Neuronal stem cell (in vitro differentiated cells): ENCODE measurements around the gene ZFP42.
"Not testable (repeated sequence)": the region's sequence is repeated elsewhere in the genome, so short reads cannot be mapped to it uniquely, and the experiment has no call there.

Experiments used
- DNase-seq: peaks from one replicate; pipeline ENCODE4 v3.0.0-alpha.2; 2013; ENCODE audit warnings: low spot score
- H2AFZ ChIP-seq: one replicate; pipeline ENCODE4 v1.6.1; 2013; ENCODE audit warnings: mild to moderate bottlenecking, low read length, inconsistent platforms
- H2AK5ac ChIP-seq: 2 replicates; pipeline ENCODE4 v1.6.1; 2013; ENCODE audit warnings: low read depth, mild to moderate bottlenecking, inconsistent platforms, low read length, moderate library complexity, mixed read lengths
- H2BK120ac ChIP-seq: 2 replicates; pipeline ENCODE4 v1.6.1; 2013; ENCODE audit warnings: low read depth, mild to moderate bottlenecking, inconsistent platforms, low read length, moderate library complexity, mixed read lengths
- H2BK12ac ChIP-seq: one replicate; pipeline ENCODE4 v1.6.1; 2013; ENCODE audit warnings: low read length, inconsistent platforms
- H2BK15ac ChIP-seq: 2 replicates; pipeline ENCODE4 v1.6.1; 2013; ENCODE audit warnings: mild to moderate bottlenecking, low read length, inconsistent platforms, mixed read lengths
- H2BK5ac ChIP-seq: one replicate; pipeline ENCODE4 v1.6.1; 2013; ENCODE audit warnings: inconsistent platforms, mild to moderate bottlenecking, low read length, moderate library complexity
- H3K14ac ChIP-seq: one replicate; pipeline ENCODE4 v1.6.1; 2013; ENCODE audit warnings: low read length, inconsistent platforms
- H3K18ac ChIP-seq: 2 replicates; pipeline ENCODE4 v1.6.1; 2013; ENCODE audit warnings: low read length, inconsistent platforms
- H3K23ac ChIP-seq: 2 replicates; pipeline ENCODE4 v1.6.1; 2013; ENCODE audit warnings: low read depth, mild to moderate bottlenecking, mixed read lengths, low read length, inconsistent platforms; ENCODE audit not compliant: poor library complexity
- H3K27ac ChIP-seq: replicated peaks from 3 replicates; pipeline ENCODE4 v1.5.1; 2013; ENCODE audit warnings: low read length, inconsistent platforms
- H3K27me3 ChIP-seq, 3 experiments: 2 replicates each; pipeline ENCODE4 v1.6.1; 2013; ENCODE audit warnings: low read length in 3 of 3, mild to moderate bottlenecking in 2 of 3, inconsistent platforms in 1 of 3, low read depth in 1 of 3, mixed read lengths in 1 of 3, moderate library complexity in 1 of 3; ENCODE audit not compliant: control insufficient read depth in 3 of 3, insufficient read depth in 3 of 3
- H3K36me3 ChIP-seq, 2 donors: replicated peaks in 1 of 2; 2 replicates each; pipeline ENCODE4 v1.6.1; 2013; ENCODE audit warnings: low read length in 2 of 2; ENCODE audit not compliant: control insufficient read depth in 2 of 2, insufficient read depth in 2 of 2
- H3K4ac ChIP-seq: 2 replicates; pipeline ENCODE4 v1.6.1; 2013; ENCODE audit warnings: inconsistent platforms, mild to moderate bottlenecking, low read length, moderate library complexity
- H3K4me1 ChIP-seq, 2 donors: 1 replicate in 1 of 2; 2 replicates in 1 of 2; pipeline ENCODE4 v1.6.1; 2013; ENCODE audit warnings: low read length in 2 of 2, low read depth in 1 of 2; ENCODE audit not compliant: control insufficient read depth in 2 of 2, insufficient read depth in 1 of 2
- H3K4me2 ChIP-seq: one replicate; pipeline ENCODE4 v1.6.1; 2013; ENCODE audit warnings: mild to moderate bottlenecking, low read length, inconsistent platforms; ENCODE audit not compliant: insufficient read depth, poor library complexity, severe bottlenecking
- H3K4me3 ChIP-seq, 2 donors: 2 replicates each; pipeline ENCODE4 v1.5.1; 2013; ENCODE audit warnings: low read length in 2 of 2, mild to moderate bottlenecking in 2 of 2, inconsistent platforms in 1 of 2, moderate library complexity in 1 of 2
- H3K79me1 ChIP-seq: one replicate; pipeline ENCODE4 v1.6.1; 2013; ENCODE audit warnings: low read depth, mild to moderate bottlenecking, inconsistent platforms, low read length, moderate library complexity
- H3K9ac ChIP-seq: one replicate; pipeline ENCODE4 v1.6.1; 2013; ENCODE audit warnings: mild to moderate bottlenecking, low read depth, low read length, inconsistent platforms; ENCODE audit not compliant: poor library complexity
- H3K9me3 ChIP-seq, 2 donors: replicated peaks in 1 of 2; 2 replicates each; pipeline versions ENCODE3 to v1.6.1; 2013; ENCODE audit warnings: low read length in 2 of 2, mild to moderate bottlenecking in 2 of 2, inconsistent platforms in 1 of 2, low read depth in 1 of 2, mixed read lengths in 1 of 2, moderate library complexity in 1 of 2; ENCODE audit not compliant: control insufficient read depth in 2 of 2, insufficient read depth in 1 of 2
- H4K8ac ChIP-seq: one replicate; pipeline ENCODE4 v1.6.1; 2013; ENCODE audit warnings: low read depth, mild to moderate bottlenecking, inconsistent platforms, low read length, moderate library complexity
- H4K91ac ChIP-seq: one replicate; pipeline ENCODE4 v1.6.1; 2013; ENCODE audit warnings: low read length, low read depth, mild to moderate bottlenecking, inconsistent platforms; ENCODE audit not compliant: poor library complexity
- WGBS, 2 donors: extraction: QIAGEN DNeasy Blood & Tissue Kit; methylation state at CpG; one replicate each; pipeline ENCODE4 v1.1.7; 2013; ENCODE audit warnings: missing lambda C conversion rate in 2 of 2, mixed read lengths in 1 of 2; ENCODE audit not compliant: insufficient read length in 2 of 2, insufficient replicate concordance in 1 of 2; ENCODE audit errors: extremely low coverage in 2 of 2; 5-methylcytosine and 5-hydroxymethylcytosine counted together

Gene ZFP42

DNA sequence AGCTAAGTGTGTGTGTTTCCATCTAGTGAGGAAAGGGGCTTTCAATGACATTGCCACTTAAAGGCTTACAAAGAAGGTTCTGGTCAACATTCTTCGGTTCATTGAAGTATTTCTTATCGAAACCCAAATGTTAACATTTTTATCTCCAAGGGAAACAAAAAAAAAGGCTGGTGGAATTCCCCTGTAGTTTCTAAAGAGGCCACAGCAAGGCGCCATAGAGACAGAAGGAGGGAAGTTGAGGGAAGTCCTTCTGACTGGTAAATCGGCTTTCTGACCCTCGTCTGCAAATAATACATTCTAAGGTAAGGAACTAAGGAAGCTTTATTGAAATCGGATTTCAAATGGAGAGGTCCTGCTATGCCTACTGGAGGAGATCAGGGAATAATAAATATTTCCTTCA, 1.7 kb upstream of the ZFP42 start:
- Histone ChIP-seq H3K27ac (no peak overlapping the region), H3K27me3 (peaks cover 0 to 2% (median 0%) of the 10 kb centered on the region in 3 experiments), H2AFZ (no peak overlapping the region), H3K4me2 (no peak overlapping the region), H2BK15ac (no peak overlapping the region), H2BK120ac (no peak overlapping the region), H3K79me1 (no peaks in the 10 kb centered on the region), H3K14ac (no peak overlapping the region), H4K91ac (no peak overlapping the region), H3K9ac (no peak overlapping the region), H3K4me1 (peaks cover 0 to 1% of the 10 kb centered on the region in 2 donors), H3K9me3 (peaks cover 0 to 4% of the 10 kb centered on the region in 2 donors), H2BK5ac (no peak overlapping the region), H3K18ac (no peak overlapping the region), H3K36me3 (no peaks in the 10 kb centered on the region), H4K8ac (no peak overlapping the region), H3K4ac (no peak overlapping the region), H3K4me3 (no peak overlapping the region), H2AK5ac (no peak overlapping the region), H3K23ac (no peak overlapping the region), H2BK12ac (no peak overlapping the region)
- WGBS, 2 donors: no CpG with 5 or more reads among the region's 6 CpGs
- no peak for DNase-seq

- Histone ChIP-seq H2BK5ac (no peak overlapping the region), H3K9me3 (peaks cover 0 to 4% of the 10 kb centered on the region in 2 donors), H3K4me2 (no peak overlapping the region), H3K14ac (no peak overlapping the region), H3K23ac (peak overlapping the region; percentile 95), H4K8ac (no peak overlapping the region), H3K79me1 (no peaks in the 10 kb centered on the region), H3K4me1 (peaks cover 0 to 1% of the 10 kb centered on the region in 2 donors), H2AFZ (no peak overlapping the region), H2AK5ac (peak overlapping the region; percentile 94), H3K27me3 (peaks cover 0 to 2% (median 0%) of the 10 kb centered on the region in 3 experiments), H2BK12ac (no peak overlapping the region), H3K36me3 (no peaks in the 10 kb centered on the region), H4K91ac (no peak overlapping the region), H3K4ac (no peak overlapping the region), H3K18ac (peak overlapping the region; percentile 19), H3K27ac (no peak overlapping the region), H2BK120ac (no peak overlapping the region), H3K4me3 (peak overlapping the region in 1 of 2 donors; percentile 31), H2BK15ac (no peak overlapping the region), H3K9ac (no peak overlapping the region)
- no CpG with 5 or more reads among the region's 34 CpGs for WGBS, 2 donors
- no peak for DNase-seq
Measured at GRCh38 chr4:187996502-187997177, 1.1 kb downstream of the ZFP42 start.

DNA sequence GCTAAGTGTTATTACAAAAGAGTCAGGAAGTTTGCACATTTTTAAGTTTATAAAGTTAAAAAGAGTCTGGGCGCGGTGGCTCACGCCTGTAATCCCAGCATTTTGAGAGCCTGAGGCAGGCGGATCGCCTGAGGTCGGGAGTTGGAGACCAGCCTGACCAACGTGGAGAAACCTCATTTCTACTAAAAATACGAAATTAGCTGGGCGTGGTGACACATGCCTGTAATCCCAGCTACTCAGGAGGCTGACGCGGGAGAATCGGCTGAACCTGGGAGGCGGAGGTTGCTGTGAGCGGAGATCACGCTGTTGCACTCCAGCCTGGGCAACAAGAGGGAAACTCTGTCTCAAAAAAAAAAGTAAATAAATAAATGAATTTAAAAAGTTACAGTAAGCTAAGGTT, 2.4 kb downstream of the ZFP42 start:
- not testable (repeated sequence) for H3K4me3 ChIP-seq, H2BK15ac ChIP-seq, H3K9ac ChIP-seq, H3K4me1 ChIP-seq, H3K36me3 ChIP-seq, H2BK5ac ChIP-seq, H3K4me2 ChIP-seq, H2BK12ac ChIP-seq, H3K27ac ChIP-seq, DNase-seq, H4K91ac ChIP-seq, H3K4ac ChIP-seq, H3K23ac ChIP-seq, H2AK5ac ChIP-seq, H3K79me1 ChIP-seq, H4K8ac ChIP-seq, H3K9me3 ChIP-seq, H2BK120ac ChIP-seq, H3K27me3 ChIP-seq, H2AFZ ChIP-seq, H3K14ac ChIP-seq, H3K18ac ChIP-seq
- no CpG with 5 or more reads among the region's 15 CpGs for WGBS, 2 donors

- Histone ChIP-seq H3K79me1 (no peaks in the 10 kb centered on the region), H3K27me3 (peaks cover 0 to 2% (median 0%) of the 10 kb centered on the region in 3 experiments), H2BK5ac (no peak overlapping the region), H3K4ac (no peak overlapping the region), H2BK15ac (no peak overlapping the region), H3K4me3 (no peak overlapping the region), H2BK120ac (no peak overlapping the region), H3K23ac (no peak overlapping the region), H3K9me3 (peaks cover 0 to 6% of the 10 kb centered on the region in 2 donors), H3K9ac (no peak overlapping the region), H3K14ac (no peak overlapping the region), H4K91ac (no peak overlapping the region), H3K4me2 (no peak overlapping the region), H3K27ac (no peak overlapping the region), H3K18ac (peak overlapping the region; percentile 38), H3K36me3 (peaks cover 0 to 3% of the 10 kb centered on the region in 2 donors), H2AFZ (no peak overlapping the region), H2BK12ac (no peak overlapping the region), H3K4me1 (peaks cover 0 to 1% of the 10 kb centered on the region in 2 donors), H2AK5ac (no peak overlapping the region), H4K8ac (no peak overlapping the region)
- DNase-seq: no peak
- WGBS, 2 donors: no CpG with 5 or more reads among the region's 2 CpGs
Measured at GRCh38 chr4:187999406-187999932, 3.9 kb downstream of the ZFP42 start.
